GM21737 (cell line): ENCODE data around the gene TIMP2.

Source experiments
- ATAC-seq: cut with Tn5 transposase; IDR thresholded peaks from one replicate; pipeline ENCODE4 v1.9.1; 2021; ENCODE audit warnings: mild to moderate bottlenecking, moderate library complexity; ENCODE audit not compliant: unreplicated experiment

The TIMP2 gene

DNA sequence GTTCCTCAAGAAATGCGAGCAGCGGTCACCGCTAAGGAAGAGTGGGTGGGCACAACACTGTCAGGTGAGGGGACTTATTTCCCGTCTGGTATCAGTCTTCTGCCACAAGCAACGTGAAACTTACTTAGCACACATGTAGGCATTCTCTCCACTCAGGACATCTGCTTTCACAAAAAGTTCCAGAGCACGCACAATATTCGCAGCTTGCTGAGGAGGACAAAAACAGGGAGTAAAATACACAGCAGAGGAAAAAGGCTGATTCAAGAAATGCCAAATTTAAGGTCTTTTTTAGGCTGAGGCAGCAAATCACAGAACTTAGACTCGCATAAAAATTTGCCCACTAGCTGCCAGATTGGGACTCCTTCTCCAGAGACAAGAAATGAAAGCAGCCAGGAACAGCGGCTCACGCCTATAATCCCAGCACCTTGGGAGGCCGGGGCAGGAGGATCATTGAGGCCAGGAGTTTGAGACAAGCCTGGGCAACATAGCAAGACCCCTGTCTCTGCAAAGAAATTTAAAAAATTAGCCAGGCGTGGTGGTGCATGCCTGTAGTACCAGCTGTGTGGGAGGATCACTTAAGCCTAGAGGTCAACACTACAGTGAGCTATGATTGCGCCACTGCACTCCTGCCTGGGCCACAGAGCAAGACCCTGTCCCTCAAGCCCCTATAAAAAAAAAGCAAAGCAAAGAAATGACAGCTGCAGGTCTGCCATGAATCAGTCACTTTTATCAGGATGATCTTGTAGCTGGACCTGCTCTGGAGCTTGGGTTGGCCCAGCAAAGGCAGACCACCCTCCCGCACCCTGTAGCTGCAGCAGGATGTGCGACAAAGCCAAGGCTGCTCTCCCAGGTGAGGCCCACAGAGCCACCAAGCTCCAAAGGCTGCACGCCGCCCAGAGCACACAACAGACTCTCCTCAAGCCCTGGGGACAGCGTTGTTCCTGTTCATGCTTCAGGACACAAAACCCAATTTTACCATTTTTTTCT lies 105.1 kb downstream of the TIMP2 start:
- ATAC-seq = no peak

- no peak for ATAC-seq
Observed at GRCh38 chr17:78819402-78819801, 105.8 kb downstream of the TIMP2 start.

DNA sequence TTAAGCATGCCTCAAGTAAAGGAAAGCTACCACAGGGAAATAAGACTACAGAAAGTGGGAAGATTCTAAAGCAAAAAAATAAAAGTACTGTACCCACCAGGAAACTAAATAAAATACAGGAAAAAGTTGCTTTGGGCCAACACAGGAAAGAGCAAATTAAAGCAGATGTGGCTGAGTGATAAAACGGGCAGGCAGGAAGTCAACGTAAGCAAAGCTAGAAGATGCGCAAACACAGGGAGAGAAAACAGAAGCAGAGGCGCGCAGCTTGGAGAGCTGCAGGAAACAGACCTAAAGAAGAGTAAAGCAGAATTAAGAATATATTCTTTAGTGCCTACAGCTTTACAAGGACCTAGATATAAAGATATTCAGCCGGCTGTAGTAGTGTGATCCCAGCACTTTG lies 106.3 kb downstream of the TIMP2 start:
- no peak for ATAC-seq

DNA sequence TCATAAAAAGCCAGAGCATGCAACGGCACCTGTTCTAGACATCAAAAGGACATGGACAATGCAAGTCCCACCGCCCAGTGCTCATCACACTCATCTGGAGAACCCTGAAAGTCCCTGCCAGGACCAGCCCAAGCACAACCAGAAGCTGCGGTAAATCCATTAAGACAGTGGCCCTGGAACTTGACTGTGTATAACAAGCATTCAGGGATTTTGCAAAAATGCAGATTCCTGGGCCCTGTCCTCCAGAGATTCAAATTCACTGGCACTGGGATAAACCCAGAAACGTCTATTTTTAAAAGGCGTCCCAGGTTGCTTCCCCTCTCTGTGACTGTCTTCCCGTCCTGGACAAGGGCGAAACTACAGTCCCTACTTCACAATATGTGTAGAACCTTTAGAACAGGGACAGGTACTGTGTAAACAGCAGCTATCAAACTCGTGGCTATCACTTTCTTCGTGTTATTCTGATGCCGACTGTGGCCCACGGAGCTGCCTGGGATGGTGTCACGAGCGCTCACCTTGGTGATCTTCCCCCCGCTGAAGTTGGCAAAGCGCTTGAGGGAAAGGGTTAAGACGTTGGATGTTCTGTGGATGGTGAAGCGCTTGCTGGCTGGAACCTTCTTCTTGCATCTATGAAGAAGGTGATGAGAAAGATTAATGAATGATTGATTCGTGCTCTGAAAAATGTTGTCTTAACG lies 106.9 kb downstream of the TIMP2 start:
- ATAC-seq = no peak

DNA sequence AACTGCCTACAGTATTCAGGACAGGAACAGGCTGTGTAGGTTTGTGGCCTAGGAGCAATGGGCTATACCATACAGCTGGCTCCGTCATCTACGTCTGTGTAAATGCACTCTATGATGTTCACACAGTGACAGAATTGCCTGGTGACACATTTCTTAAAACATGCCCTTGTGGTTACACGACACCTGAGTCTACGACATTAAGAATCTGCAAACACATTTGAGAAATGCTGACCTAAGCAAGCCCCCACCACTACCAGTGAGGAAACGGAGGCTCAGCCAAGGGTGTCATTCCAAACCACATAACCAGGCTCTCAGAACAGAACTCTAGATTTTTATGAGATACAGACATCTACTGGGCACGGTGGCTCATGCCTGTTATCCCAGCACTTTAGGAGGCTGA lies 108.1 kb downstream of the TIMP2 start:
- ATAC-seq = no peak

DNA sequence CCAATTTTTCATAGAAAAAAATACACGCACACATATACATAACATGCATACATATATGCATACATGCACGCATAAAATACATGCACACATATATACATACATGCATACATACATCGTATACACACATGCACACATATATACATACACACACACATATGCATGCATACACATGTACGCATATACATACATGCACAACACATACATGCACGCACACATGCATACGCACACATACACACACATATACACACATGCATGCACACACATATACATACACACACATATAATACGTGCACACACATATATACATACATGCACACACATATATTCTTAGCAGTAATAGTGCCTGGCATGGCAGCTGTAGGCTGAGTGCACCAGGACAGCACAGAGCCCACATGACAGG lies 109.5 kb downstream of the TIMP2 start:
- ATAC-seq = no peak

GRCh38 chr17:78812855-78813254 lies 112.3 kb downstream of the TIMP2 start:
- no peak for ATAC-seq

- ATAC-seq = no peak
Observed at GRCh38 chr17:78808163-78808562, 117.0 kb downstream of the TIMP2 start.

DNA sequence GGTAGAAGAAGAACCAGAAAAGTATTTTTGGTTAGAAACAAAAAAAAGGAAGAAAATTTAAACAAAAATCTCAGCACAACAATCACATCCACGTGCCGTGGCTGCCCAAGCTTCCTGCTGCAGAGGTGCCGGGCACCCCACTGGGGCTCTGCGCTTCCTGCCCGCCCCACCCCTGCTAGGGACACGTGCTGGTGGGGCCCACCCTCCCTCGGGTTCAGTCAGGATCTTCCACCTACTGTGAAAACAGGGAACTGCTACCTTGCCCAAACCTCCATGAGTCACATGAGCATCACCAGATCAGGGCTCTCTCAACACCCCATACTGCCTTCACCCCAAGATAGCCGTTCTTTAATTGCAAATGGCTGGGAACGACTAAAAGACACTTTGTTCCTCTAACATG lies 118.7 kb downstream of the TIMP2 start:
- ATAC-seq = no peak

- ATAC-seq = no peak
Observed at GRCh38 chr17:78805301-78805700, 119.9 kb downstream of the TIMP2 start.

- no peak for ATAC-seq
Observed at GRCh38 chr17:78804777-78805176, 120.4 kb downstream of the TIMP2 start.

DNA sequence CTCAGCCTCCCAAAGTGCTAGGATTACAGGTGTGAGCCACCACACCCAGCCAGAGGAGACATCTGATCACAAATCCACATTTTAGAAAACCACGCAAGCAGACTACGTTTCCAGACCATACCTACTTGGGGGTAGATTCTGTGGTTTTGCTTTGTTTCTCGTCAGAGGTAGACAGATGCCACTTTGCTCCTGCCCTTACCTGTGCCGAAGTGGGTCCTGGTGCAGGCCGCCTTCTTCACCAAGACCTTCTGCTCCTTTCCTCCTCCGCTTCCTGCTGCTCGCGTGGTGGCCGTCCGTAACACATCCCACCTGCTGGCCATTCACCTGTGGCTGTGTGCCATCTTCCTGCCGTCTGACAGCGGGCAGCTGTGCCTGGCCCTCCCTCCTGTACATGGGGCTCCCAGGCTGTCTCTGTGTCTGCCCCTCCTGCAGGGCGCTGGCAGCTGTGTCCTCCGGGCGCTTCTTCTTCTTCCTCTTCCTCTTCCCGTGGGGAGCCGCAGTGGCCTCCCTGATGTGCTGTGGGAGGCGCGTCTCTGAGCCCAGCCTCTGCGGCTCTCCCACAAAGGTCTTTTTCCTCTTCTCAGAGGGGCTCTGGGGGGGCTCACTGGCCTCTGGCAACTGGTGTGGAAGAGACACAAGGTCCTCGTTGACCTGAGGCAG lies 121.9 kb downstream of the TIMP2 start:
- no peak for ATAC-seq
